Activated T-cell treated with anti-CD3 and anti-CD28 coated beads, Interleukin-2, amount 50 U/mL, for 72 hours (primary cell): Measurements from ENCODE around the gene CKAP2L. TPM values are rescaled to one million over a fixed set of nuclear protein-coding genes. Genes with fewer than 3 reads are reported as not detected.

Experiments used
- ATAC-seq, 2 donors: fragments of 150-1000 bp; cut with Tn5 transposase; replicated peaks in 1 of 2; 2 replicates each; pipeline ENCODE4 v1.10.0; 2021; ENCODE audit warnings: moderate library complexity in 2 of 2, mild to moderate bottlenecking in 1 of 2
- DNase-seq, 2 donors: peaks; one replicate each; pipeline ENCODE4 v3.0.0; 2021 to 2022; ENCODE audit warnings: mixed read lengths in 1 of 2
- H3K27ac Mint-ChIP-seq: one replicate; pipeline ENCODE4 v1.8.0; 2022; ENCODE audit warnings: mild to moderate bottlenecking, moderate library complexity, mixed read lengths
- H3K27me3 Mint-ChIP-seq: one replicate; pipeline ENCODE4 v1.8.0; 2022; ENCODE audit warnings: low read depth, mixed read lengths
- H3K36me3 Mint-ChIP-seq, 2 donors: one replicate each; pipeline ENCODE4 v1.8.0; 2022; ENCODE audit warnings: mixed read lengths in 2 of 2, mild to moderate bottlenecking in 1 of 2; ENCODE audit not compliant: insufficient read depth in 2 of 2
- H3K4me1 Mint-ChIP-seq: one replicate; pipeline ENCODE4 v1.8.0; 2022; ENCODE audit warnings: low read depth, mixed read lengths
- H3K4me3 Mint-ChIP-seq, 2 donors: one replicate each; pipeline ENCODE4 v1.8.0; 2022; ENCODE audit warnings: mild to moderate bottlenecking in 2 of 2, mixed read lengths in 2 of 2, moderate library complexity in 2 of 2
- H3K9me3 Mint-ChIP-seq, 2 donors: one replicate each; pipeline ENCODE4 v1.8.0; 2022; ENCODE audit warnings: mixed read lengths in 2 of 2
- total RNA-seq, 2 donors: library from RNA; stranded (reverse); gene quantifications; one replicate each; pipeline ENCODE4 v1.2.3, GENCODE V29; 2022

CKAP2L gene
- total RNA-seq, 2 donors from 2014 or later: 45.5 to 47.7 TPM

GRCh38 chr2:112798979-112799975, 34.9 kb upstream of the CKAP2L start:
- ATAC-seq (peak; percentile 24 to 29), DNase-seq (no peak)
- H3K27me3 Mint-ChIP-seq: peaks cover 7% of the 10 kb centered on the region
- H3K36me3 Mint-ChIP-seq: peaks cover 0 to 4% of the 10 kb centered on the region in 2 donors
- peak overlapping the region in 1 of 2 donors; percentile 42 for H3K4me3 Mint-ChIP-seq
- no peaks in the 10 kb centered on the region for H3K9me3 Mint-ChIP-seq
- peaks cover 18% of the 10 kb centered on the region for H3K4me1 Mint-ChIP-seq
- no peak overlapping the region for H3K27ac Mint-ChIP-seq

- Mint-ChIP-seq H3K36me3 (peaks cover 4 to 12% of the 10 kb centered on the region in 2 donors), H3K4me1 (peaks cover 27% of the 10 kb centered on the region), H3K4me3 (no peak overlapping the region), H3K9me3 (peaks cover 3 to 4% of the 10 kb centered on the region in 2 donors), H3K27ac (no peak overlapping the region), H3K27me3 (peaks cover 7% of the 10 kb centered on the region)
- DNase-seq: no peak
- no peak for ATAC-seq
These were observed 32.1 kb upstream of the CKAP2L start for GRCh38 chr2:112796486-112796885.

GRCh38 chr2:112795774-112796173, 31.4 kb upstream of the CKAP2L start:
- peaks cover 3 to 4% of the 10 kb centered on the region in 2 donors for H3K9me3 Mint-ChIP-seq
- no peak for DNase-seq
- H3K27ac Mint-ChIP-seq: no peak overlapping the region
- peaks cover 27% of the 10 kb centered on the region for H3K4me1 Mint-ChIP-seq
- H3K36me3 Mint-ChIP-seq: peaks cover 4 to 12% of the 10 kb centered on the region in 2 donors
- ATAC-seq: peak in 1 of 2 donors; percentile 22
- peaks cover 7% of the 10 kb centered on the region for H3K27me3 Mint-ChIP-seq
- H3K4me3 Mint-ChIP-seq: no peak overlapping the region

GRCh38 chr2:112794841-112795240, 30.4 kb upstream of the CKAP2L start:
- peaks cover 27% of the 10 kb centered on the region for H3K4me1 Mint-ChIP-seq
- peaks cover 7% of the 10 kb centered on the region for H3K27me3 Mint-ChIP-seq
- H3K36me3 Mint-ChIP-seq: peaks cover 4 to 10% of the 10 kb centered on the region in 2 donors
- no peak for DNase-seq
- no peak overlapping the region for H3K27ac Mint-ChIP-seq
- no peak for ATAC-seq
- H3K9me3 Mint-ChIP-seq: peaks cover 4 to 7% of the 10 kb centered on the region in 2 donors
- H3K4me3 Mint-ChIP-seq: no peak overlapping the region

- peak; percentile 91 to 94 for ATAC-seq
- Mint-ChIP-seq H3K9me3 (peaks cover 4 to 7% of the 10 kb centered on the region in 2 donors), H3K27ac (peak overlapping the region; percentile 72), H3K4me1 (peaks cover 21% of the 10 kb centered on the region), H3K27me3 (peaks cover 7% of the 10 kb centered on the region), H3K36me3 (peaks cover 4 to 10% of the 10 kb centered on the region in 2 donors), H3K4me3 (peak overlapping the region in 1 of 2 donors; percentile 12)
- DNase-seq: peak; percentile 49 to 60
These were observed 29.8 kb upstream of the CKAP2L start for GRCh38 chr2:112794131-112794733.

GRCh38 chr2:112793449-112793978, 29.1 kb upstream of the CKAP2L start:
- ATAC-seq: peak; percentile 53 to 64
- peaks cover 4 to 7% of the 10 kb centered on the region in 2 donors for H3K9me3 Mint-ChIP-seq

GRCh38 chr2:112792419-112792818, 28.0 kb upstream of the CKAP2L start:
- Mint-ChIP-seq H3K4me1 (peaks cover 16% of the 10 kb centered on the region), H3K27ac (no peak overlapping the region)

More at GRCh38 chr2:112793449-112793978, 29.1 kb upstream of the CKAP2L start:
- peak overlapping the region; percentile 72 for H3K27ac Mint-ChIP-seq
- H3K4me1 Mint-ChIP-seq: peaks cover 16% of the 10 kb centered on the region
- peak overlapping the region in 1 of 2 donors; percentile 31 for H3K4me3 Mint-ChIP-seq
- peaks cover 13% of the 10 kb centered on the region for H3K27me3 Mint-ChIP-seq
- DNase-seq: no peak
- H3K36me3 Mint-ChIP-seq: peaks cover 4 to 10% of the 10 kb centered on the region in 2 donors

GRCh38 chr2:112791693-112792230, 27.4 kb upstream of the CKAP2L start:
- H3K4me3 Mint-ChIP-seq: no peak overlapping the region

More at GRCh38 chr2:112792419-112792818, 28.0 kb upstream of the CKAP2L start:
- H3K9me3 Mint-ChIP-seq: peaks cover 4 to 7% of the 10 kb centered on the region in 2 donors
- DNase-seq (no peak), ATAC-seq (no peak)
- no peak overlapping the region for H3K4me3 Mint-ChIP-seq
- H3K27me3 Mint-ChIP-seq: peaks cover 15% of the 10 kb centered on the region
- peaks cover 4 to 10% of the 10 kb centered on the region in 2 donors for H3K36me3 Mint-ChIP-seq

GRCh38 chr2:112791019-112791418, 26.6 kb upstream of the CKAP2L start:
- peaks cover 12% of the 10 kb centered on the region for H3K27me3 Mint-ChIP-seq
- peaks cover 4 to 8% of the 10 kb centered on the region in 2 donors for H3K36me3 Mint-ChIP-seq
- ATAC-seq: no peak
- no peak overlapping the region for H3K27ac Mint-ChIP-seq
- peaks cover 16% of the 10 kb centered on the region for H3K4me1 Mint-ChIP-seq
- H3K9me3 Mint-ChIP-seq: peaks cover 4 to 7% of the 10 kb centered on the region in 2 donors
- DNase-seq: no peak
- H3K4me3 Mint-ChIP-seq: no peak overlapping the region

More at GRCh38 chr2:112791693-112792230, 27.4 kb upstream of the CKAP2L start:
- ATAC-seq (no peak), DNase-seq (no peak)
- H3K9me3 Mint-ChIP-seq: peaks cover 4 to 7% of the 10 kb centered on the region in 2 donors
- peaks cover 4 to 10% of the 10 kb centered on the region in 2 donors for H3K36me3 Mint-ChIP-seq
- H3K4me1 Mint-ChIP-seq: peaks cover 16% of the 10 kb centered on the region
- peaks cover 12% of the 10 kb centered on the region for H3K27me3 Mint-ChIP-seq
- no peak overlapping the region for H3K27ac Mint-ChIP-seq

- H3K27ac Mint-ChIP-seq: no peak overlapping the region
- no peak for DNase-seq
- peaks cover 16% of the 10 kb centered on the region for H3K4me1 Mint-ChIP-seq
- H3K27me3 Mint-ChIP-seq: peaks cover 12% of the 10 kb centered on the region
- peaks cover 4 to 8% of the 10 kb centered on the region in 2 donors for H3K36me3 Mint-ChIP-seq
- H3K9me3 Mint-ChIP-seq: peaks cover 4 to 7% of the 10 kb centered on the region in 2 donors
- ATAC-seq: no peak
- no peak overlapping the region for H3K4me3 Mint-ChIP-seq
These were observed 25.9 kb upstream of the CKAP2L start for GRCh38 chr2:112790305-112790704.

GRCh38 chr2:112789186-112789585, 24.8 kb upstream of the CKAP2L start:
- Mint-ChIP-seq H3K36me3 (peaks cover 4 to 7% of the 10 kb centered on the region in 2 donors), H3K4me3 (no peak overlapping the region), H3K27me3 (peaks cover 22% of the 10 kb centered on the region), H3K4me1 (peaks cover 18% of the 10 kb centered on the region), H3K9me3 (peaks cover 4 to 7% of the 10 kb centered on the region in 2 donors), H3K27ac (no peak overlapping the region)
- ATAC-seq (no peak), DNase-seq (no peak)

- Mint-ChIP-seq H3K27ac (no peak overlapping the region), H3K4me1 (peaks cover 16% of the 10 kb centered on the region), H3K9me3 (peaks cover 4 to 7% of the 10 kb centered on the region in 2 donors), H3K4me3 (no peak overlapping the region), H3K36me3 (peaks cover 4 to 5% of the 10 kb centered on the region in 2 donors), H3K27me3 (peaks cover 28% of the 10 kb centered on the region)
- DNase-seq: no peak
- ATAC-seq: no peak
These were observed 24.2 kb upstream of the CKAP2L start for GRCh38 chr2:112788653-112789052.
